RPMI8226 (cell line): ENCODE data around the gene LRCH1.
"Not testable (repeated sequence)": the region's sequence is repeated elsewhere in the genome, so short reads cannot be mapped to it uniquely, and the experiment has no call there.

Source experiments
- DNase-seq: peaks from one replicate; pipeline ENCODE4 v3.0.0-alpha.2; 2015

Gene LRCH1

GRCh38 chr13:46761174-46761573 is 208.2 kb downstream of the LRCH1 start:
- DNase-seq = no peak

- DNase-seq = no peak
Observed at GRCh38 chr13:46761866-46762265, 208.9 kb downstream of the LRCH1 start.

DNA sequence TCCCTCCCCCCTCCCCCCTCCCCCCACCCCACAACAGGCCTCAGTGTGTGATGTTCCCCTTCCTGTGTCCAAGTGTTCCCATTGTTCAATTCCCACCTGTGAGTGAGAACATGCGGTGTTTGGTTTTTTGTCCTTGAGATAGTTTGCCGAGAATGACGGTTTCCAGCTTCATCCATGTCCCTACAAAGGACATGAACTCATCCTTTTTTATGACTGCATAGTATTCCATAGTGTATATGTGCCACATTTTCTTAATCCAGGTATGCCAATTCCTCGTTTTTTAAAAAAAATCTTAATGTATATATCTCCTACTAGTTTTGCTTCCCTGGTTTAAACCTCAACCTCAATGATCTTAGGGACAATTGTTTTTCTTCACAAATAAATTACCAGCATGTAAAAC is 217.0 kb downstream of the LRCH1 start:
- DNase-seq = not testable (repeated sequence)

GRCh38 chr13:46771693-46772092 is 218.7 kb downstream of the LRCH1 start:
- no peak for DNase-seq

- no peak for DNase-seq
Observed at GRCh38 chr13:46773541-46773940, 220.6 kb downstream of the LRCH1 start.

DNA sequence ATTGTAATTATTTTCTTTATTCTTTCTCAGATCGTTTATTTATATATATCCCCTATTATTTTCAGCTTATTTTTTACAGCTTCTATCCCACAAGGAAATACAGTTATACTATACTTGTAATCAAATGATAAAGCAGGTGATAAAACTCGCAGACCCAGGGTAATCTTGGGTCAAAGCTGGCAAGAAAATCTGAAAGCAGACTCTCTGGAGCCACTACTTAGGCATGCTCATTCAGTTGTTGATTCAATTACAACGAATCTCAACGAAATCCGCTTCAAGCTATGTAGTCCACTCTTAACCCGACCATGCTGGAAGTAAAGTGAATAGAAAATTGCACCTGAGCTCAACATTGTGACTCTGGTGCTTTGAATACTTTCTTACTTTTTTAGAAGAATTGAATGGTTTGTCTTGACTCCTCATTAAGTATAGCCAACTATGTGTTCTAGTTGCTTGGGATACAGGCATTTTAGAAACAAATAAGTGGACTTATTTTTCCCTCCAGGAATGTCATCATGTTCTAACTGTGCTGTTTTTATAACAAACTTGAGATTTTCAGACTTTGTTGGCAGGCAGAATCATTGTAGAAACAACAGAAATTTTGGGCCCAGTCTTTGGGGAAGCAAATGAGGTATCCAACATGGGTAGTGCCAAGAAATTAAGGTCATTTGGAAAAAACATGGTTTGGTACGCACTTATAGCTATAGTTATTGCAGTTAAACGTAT is 222.6 kb downstream of the LRCH1 start:
- DNase-seq = no peak

DNA sequence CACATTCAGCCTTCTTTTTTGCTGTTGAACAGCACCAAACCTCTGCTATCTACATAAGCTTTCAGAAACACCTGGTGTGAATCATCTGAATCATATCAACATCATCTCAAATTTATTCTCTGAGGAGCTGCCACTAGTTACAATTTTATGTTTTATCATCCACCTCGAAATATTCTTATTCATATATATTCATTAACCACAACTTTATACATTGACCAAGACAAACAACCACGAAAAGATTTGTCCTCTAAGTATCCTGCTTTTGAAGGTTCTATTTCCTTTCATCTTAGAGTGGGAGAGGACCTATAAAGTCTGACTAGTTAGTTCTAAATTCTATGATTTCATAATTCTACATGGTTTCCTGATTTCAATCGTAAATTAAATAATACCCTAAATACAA is 225.1 kb downstream of the LRCH1 start:
- DNase-seq = no peak

DNA sequence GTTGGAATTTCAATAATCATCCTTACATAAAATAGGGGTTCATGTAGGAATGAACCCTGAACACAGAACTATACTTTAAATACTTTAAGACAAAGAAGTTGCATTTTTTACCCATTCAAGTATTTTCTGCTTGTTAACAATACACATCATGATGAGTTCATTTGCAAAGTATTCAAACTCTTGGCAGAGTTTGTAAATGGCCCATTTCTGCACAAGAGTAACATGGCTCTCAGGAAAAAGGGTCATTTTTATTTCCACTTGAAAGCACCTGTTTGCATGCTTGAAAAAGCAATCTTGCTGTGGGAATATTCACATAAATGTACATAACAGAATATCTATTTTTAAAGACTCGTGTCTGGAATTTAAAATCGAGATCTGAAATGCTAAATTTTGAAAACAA is 225.9 kb downstream of the LRCH1 start:
- DNase-seq = no peak

DNA sequence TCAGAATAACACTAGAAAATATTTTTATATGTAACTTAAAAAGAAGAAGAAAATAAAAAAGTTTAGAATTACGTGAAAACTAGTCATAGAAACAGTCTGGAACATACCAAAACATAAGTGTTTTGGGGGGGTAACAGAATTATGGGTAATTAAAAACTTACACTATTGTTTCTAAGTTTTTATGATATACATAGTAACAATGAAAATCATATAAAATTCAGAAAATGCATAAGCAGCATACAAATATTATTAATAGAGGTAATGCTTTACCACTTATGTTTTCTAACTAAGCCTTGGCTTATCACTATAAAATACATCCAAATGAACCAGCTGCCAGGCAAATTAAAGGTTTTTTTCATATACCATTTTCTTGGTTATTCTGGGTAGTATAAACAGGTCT is 229.1 kb downstream of the LRCH1 start:
- DNase-seq = no peak

DNA sequence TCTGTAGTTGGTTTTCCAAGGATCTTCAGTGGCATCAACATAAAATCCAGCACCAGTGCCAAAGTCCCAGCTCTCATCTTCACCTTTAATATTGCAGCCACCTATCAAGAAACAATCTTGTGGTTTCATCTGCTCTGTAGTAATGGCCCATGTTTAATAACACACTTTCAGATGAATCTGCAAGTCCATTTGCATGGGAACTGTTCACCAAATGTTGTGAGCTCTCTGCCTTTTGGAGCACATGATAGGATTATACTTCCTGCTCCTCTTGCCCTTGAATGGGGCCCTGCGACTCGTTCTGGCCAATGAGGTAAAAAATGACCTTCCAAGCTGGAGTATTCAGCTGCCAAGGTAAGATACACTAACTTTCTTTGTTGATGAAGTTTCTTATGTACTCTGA is 229.7 kb downstream of the LRCH1 start:
- DNase-seq = no peak

DNA sequence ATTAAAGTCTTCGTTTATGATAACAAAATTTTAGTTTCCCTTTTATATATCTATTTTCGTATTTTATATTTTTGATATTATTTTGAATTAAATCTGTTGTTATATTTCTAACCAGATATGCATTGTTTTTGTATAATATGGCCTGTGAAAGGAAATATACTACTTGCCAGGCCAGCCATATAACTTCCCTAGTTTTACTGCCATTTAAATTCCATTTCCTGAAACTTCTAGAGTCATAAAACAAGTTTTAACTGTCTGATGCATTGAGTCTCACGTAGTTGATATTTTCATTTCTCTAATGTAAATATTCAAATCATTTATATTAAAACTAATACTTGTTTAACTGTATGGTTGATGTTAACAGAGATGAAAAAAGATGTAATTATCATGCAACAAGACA is 230.5 kb downstream of the LRCH1 start:
- no peak for DNase-seq

- DNase-seq = no peak
Observed at GRCh38 chr13:46795321-46795720, 242.4 kb downstream of the LRCH1 start.

DNA sequence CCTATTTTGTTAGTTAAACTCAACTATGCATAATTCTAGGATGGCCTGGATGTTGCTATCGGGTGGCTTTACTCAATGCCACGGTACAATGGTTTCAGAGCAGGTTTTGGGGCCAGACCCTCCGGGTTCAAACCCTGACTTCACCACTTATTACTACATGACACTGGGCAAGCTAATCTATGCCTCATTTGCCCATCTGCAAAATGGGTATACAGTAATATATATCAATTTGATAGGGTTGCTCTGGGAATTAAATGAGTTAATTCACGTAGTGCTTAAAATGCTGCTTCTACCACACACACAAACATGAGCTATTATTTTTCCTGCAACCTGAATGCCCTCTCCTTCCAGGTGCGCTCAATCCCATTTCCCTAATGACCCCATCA is 243.2 kb downstream of the LRCH1 start:
- no peak for DNase-seq

- DNase-seq = peak; percentile 84
Observed at GRCh38 chr13:46796515-46797474, 243.8 kb downstream of the LRCH1 start, which contains the start of gene ESD. Gene ESD, minus strand, starts transcription at chr13:46797161. Its CDS starts 5,748 bp downstream, at chr13:46791413.

DNA sequence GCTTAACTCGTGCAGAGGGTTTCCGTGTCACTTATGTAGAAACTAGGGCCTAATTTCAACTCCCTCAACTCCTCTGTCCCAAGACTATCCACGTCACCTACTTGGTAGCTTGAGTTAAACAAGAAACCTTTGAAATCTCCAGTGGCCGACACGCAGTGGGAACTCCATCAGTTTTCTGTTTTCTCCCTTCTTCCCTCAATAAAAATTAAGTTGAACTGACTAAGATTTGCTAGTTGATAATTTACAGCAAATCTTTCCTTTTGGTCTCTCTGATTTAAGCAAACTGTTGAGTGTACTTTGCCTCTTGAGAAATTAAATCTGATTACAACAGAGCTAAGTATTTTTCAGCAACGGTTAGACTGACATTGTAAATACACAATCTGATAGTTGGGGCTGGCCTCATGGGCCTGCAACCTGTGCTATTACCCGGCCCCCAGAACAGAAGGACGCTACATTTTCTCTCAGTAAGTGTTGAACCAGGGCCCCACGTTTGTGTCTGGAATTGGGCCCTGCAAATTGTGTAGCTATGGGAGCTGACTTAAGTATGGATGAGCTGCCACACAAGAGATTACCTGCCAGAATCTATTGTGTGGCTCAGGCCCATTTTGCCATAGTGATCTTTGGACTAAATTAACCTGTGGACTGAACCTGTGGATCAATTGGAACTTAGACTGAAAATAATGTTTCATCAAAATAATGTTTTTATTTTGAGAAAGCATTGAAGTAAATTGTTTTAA is 244.7 kb downstream of the LRCH1 start:
- no peak for DNase-seq

DNA sequence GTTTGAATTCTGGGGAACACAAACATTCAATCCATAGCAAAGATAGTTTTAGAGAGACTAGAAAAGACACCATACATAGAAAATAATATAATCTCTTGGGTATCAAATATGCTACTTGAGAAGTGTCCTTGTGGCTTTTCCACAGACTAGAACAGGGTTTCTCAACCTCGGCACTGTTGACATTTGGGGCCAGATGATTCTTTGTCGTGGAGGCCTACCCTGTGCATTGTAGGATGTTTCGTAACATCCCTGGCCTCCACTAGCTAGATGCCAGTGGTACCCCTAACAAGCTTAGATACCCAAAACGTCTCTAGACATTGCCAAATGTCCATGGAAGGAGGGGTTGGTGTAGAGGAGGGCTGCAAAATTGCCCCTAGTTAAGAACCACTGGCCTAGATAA is 246.2 kb downstream of the LRCH1 start:
- DNase-seq = no peak

DNA sequence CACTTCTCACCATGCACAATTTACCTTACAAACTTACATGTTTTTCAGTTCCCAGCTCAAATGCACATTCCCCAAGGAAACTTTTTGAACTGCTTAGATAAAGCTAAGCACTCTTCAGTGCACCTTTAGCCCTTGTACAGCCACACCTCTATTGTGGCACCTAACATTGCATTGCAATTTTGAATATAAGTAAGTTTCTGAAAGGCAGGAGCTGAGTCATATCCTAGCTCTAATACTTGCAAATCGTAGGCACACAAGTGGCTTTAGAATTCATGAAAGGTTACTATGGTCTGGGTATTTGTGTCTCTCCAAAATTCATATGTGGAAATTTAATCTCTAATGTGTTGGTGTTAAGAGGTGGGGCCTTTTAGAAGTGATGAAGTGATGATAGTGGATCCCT is 248.9 kb downstream of the LRCH1 start:
- no peak for DNase-seq
